ENCODE data around the gene PDF. TPM values are rescaled to one million over a fixed set of nuclear protein-coding genes. Genes with fewer than 3 reads are reported as not detected.

Gene PDF
- total and polyA plus RNA-seq, 2 donors (not counting 1 experiment from before 2014, with no cell fraction given) = 5.5 to 9.6 TPM

DNA sequence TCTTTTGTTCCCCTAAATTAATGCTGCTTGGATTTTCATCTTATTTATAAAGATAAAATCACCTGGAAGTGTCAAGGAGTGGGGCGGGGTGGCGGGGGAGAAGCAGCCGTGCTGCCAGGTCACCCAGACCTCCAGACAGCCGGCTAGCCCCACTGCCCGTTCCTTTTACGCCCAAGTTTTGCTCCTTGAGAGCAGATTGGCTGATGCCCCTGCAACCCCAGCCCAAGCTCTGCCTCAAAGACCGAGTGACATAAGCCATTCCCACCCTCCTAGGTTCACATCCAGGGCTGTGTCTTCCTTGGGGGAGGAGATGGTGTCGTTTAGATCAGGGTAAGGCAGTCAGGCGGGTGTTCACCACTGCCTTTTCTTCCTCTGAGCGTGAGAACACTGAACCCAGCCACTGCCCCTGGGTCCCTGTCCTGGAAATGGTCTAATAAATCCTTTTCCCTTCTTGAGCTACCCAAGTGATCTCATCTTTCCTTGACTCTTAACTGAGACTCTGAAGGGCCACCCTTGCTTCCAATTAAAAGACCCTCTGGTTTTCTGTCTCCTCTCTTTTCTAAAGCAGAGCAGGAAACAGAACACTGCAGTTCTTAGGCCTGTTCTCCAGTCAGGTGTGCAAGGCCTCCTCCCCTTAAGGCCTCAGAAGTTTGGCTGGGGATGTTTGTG lies 5.7 kb downstream of the PDF start:
- Histone ChIP-seq H3K36me3 (replicated peaks in 1 of 2; ENCODE audit: control extremely low read depth in 1 of 2, control insufficient read depth in 1 of 2, extremely low read depth in 1 of 2, insufficient read depth in 2 of 2, low read length in 1 of 2) (peaks cover 1 to 68% of the 10 kb centered on the region in 2 experiments), H3K79me2 (ENCODE audit: control insufficient read depth, insufficient read depth, low read length) (peaks cover 72% of the 10 kb centered on the region), H3K4me2 (replicated peaks; ENCODE audit: low read depth, low read length, poor library complexity, severe bottlenecking) (no peak overlapping the region), H3K4me1 (ENCODE audit: control insufficient read depth in 2 of 2, insufficient read depth in 2 of 2, low read length in 2 of 2) (peaks cover 14 to 24% of the 10 kb centered on the region in 2 donors), H3K9ac (ENCODE audit: low read length) (no peak overlapping the region), H4K20me1 (ENCODE audit: control insufficient read depth, insufficient read depth, low read length, poor library complexity, severe bottlenecking) (peaks cover 75% of the 10 kb centered on the region), H3K27ac (ENCODE audit: low read length in 2 of 2) (no peak overlapping the region), H3K4me3 (ENCODE audit: control extremely low read depth in 1 of 5, extremely low read depth in 1 of 5, insufficient read depth in 1 of 5, low read depth in 2 of 5, low read length in 4 of 5) (no peak overlapping the region), H3K27me3 (replicated peaks in 1 of 4; ENCODE audit: control extremely low read depth in 1 of 4, control insufficient read depth in 3 of 4, insufficient read depth in 4 of 4, low read length in 3 of 4) (no peaks in the 10 kb centered on the region), H2AFZ (ENCODE audit: insufficient read depth, low read depth, low read length, poor library complexity, severe bottlenecking) (no peak overlapping the region), H3K9me3 (ENCODE audit: control extremely low read depth in 1 of 3, control insufficient read depth in 2 of 3, insufficient read depth in 1 of 3, low read length in 2 of 3) (no peaks in the 10 kb centered on the region)
- no peaks in the 10 kb centered on the region for H3K9me3 Mint-ChIP-seq (ENCODE audit: insufficient read depth)
- CTCF ChIA-PET = interaction anchor here (0.9 kb wide), 1 partner anchor 13 kb away, joined by 3 read pairs; no protein-coding TSS in a partner anchor
- H3K4me1 Mint-ChIP-seq = peaks cover 35% of the 10 kb centered on the region
- 95% methylated on average over 7 of the region's 10 CpGs for WGBS (ENCODE audit: insufficient coverage)
- H3K27me3 Mint-ChIP-seq = no peaks in the 10 kb centered on the region
- H3K4me3 Mint-ChIP-seq = no peak overlapping the region
- no peak for TF ChIP-seq EZH2 (IDR thresholded peaks at IDR 0.05; ENCODE audit: borderline replicate concordance, insufficient read depth, low read depth, low read length, poor library complexity, severe bottlenecking)
- TF ChIP-seq, protein P1, sequence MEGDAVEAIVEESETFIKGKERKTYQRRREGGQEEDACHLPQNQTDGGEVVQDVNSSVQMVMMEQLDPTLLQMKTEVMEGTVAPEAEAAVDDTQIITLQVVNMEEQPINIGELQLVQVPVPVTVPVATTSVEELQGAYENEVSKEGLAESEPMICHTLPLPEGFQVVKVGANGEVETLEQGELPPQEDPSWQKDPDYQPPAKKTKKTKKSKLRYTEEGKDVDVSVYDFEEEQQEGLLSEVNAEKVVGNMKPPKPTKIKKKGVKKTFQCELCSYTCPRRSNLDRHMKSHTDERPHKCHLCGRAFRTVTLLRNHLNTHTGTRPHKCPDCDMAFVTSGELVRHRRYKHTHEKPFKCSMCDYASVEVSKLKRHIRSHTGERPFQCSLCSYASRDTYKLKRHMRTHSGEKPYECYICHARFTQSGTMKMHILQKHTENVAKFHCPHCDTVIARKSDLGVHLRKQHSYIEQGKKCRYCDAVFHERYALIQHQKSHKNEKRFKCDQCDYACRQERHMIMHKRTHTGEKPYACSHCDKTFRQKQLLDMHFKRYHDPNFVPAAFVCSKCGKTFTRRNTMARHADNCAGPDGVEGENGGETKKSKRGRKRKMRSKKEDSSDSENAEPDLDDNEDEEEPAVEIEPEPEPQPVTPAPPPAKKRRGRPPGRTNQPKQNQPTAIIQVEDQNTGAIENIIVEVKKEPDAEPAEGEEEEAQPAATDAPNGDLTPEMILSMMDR (IDR thresholded peaks at IDR 0.05) = no peak
- POLR2A ChIA-PET = no interaction called here
- no peak for ATAC-seq (ENCODE audit: low read depth)
- DNase-seq = no peak
- H3K27ac Mint-ChIP-seq = no peak overlapping the region
- intact Hi-C loops (cut with micrococcal nuclease) = no loop called here

DNA sequence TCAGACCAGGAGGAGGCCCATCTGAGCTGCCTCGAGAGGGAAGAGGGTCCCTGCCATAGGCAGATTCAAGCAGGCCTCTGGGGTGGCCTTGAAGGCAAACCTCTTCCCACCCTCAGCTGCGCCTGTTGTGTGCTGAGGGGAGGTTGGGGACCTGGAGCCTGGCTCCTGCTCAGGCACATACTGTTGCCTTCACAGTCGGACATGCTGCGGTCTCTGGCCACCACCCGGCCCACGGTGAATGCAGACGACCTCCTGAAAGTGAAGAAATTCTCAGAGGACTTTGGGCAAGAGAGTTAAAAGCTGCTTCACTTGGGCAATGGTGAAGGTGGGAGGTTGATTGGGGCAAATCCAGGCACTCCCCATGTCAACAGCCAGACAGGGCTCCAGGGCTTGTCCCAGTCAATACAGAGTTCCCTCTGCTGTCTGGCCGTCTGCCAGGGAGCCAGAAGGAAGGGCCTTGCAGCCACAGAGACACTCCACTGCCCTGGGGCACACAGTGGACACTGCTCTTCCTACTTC lies 6.3 kb downstream of the PDF start:
- no peak overlapping the region for H3K27ac Mint-ChIP-seq
- peaks cover 72% of the 10 kb centered on the region for H3K79me2 ChIP-seq (ENCODE audit: control insufficient read depth, insufficient read depth, low read length)
- 90% methylated on average over 7 of the region's 8 CpGs for WGBS (ENCODE audit: insufficient coverage)
- peaks cover 29% of the 10 kb centered on the region for H3K4me1 Mint-ChIP-seq
- CTCF ChIA-PET = interaction anchor here (0.9 kb wide), 1 partner anchor 13 kb away, joined by 3 read pairs; no protein-coding TSS in a partner anchor
- H3K4me2 ChIP-seq (replicated peaks; ENCODE audit: low read depth, low read length, poor library complexity, severe bottlenecking) = no peak overlapping the region
- no peak overlapping the region for H3K4me3 Mint-ChIP-seq
- ATAC-seq (ENCODE audit: low read depth) (no peak), DNase-seq (no peak)
- peaks cover 1 to 74% of the 10 kb centered on the region in 2 experiments for H3K36me3 ChIP-seq (replicated peaks in 1 of 2; ENCODE audit: control extremely low read depth in 1 of 2, control insufficient read depth in 1 of 2, extremely low read depth in 1 of 2, insufficient read depth in 2 of 2, low read length in 1 of 2)
- peaks cover 73% of the 10 kb centered on the region for H4K20me1 ChIP-seq (ENCODE audit: control insufficient read depth, insufficient read depth, low read length, poor library complexity, severe bottlenecking)
- TF ChIP-seq EZH2 (IDR thresholded peaks at IDR 0.05; ENCODE audit: borderline replicate concordance, insufficient read depth, low read depth, low read length, poor library complexity, severe bottlenecking) = no peak
- TF ChIP-seq, protein P1 (IDR thresholded peaks at IDR 0.05) = no peak
- no peaks in the 10 kb centered on the region for H3K9me3 Mint-ChIP-seq (ENCODE audit: insufficient read depth)
- peaks cover 8 to 17% of the 10 kb centered on the region in 2 donors for H3K4me1 ChIP-seq (ENCODE audit: control insufficient read depth in 2 of 2, insufficient read depth in 2 of 2, low read length in 2 of 2)
- H3K27ac ChIP-seq (ENCODE audit: low read length in 2 of 2) = no peak overlapping the region
- POLR2A ChIA-PET = no interaction called here
- H3K9ac ChIP-seq (ENCODE audit: low read length) = no peak overlapping the region
- intact Hi-C loops (cut with micrococcal nuclease) = no loop called here
- H3K27me3 ChIP-seq (replicated peaks in 1 of 4; ENCODE audit: control extremely low read depth in 1 of 4, control insufficient read depth in 3 of 4, insufficient read depth in 4 of 4, low read length in 3 of 4) = no peaks in the 10 kb centered on the region
- H3K4me3 ChIP-seq (ENCODE audit: control extremely low read depth in 1 of 5, extremely low read depth in 1 of 5, insufficient read depth in 1 of 5, low read depth in 2 of 5, low read length in 4 of 5) = no peak overlapping the region
- H3K9me3 ChIP-seq (ENCODE audit: control extremely low read depth in 1 of 3, control insufficient read depth in 2 of 3, insufficient read depth in 1 of 3, low read length in 2 of 3) = no peaks in the 10 kb centered on the region
- no peaks in the 10 kb centered on the region for H3K27me3 Mint-ChIP-seq
- no peak overlapping the region for H2AFZ ChIP-seq (ENCODE audit: insufficient read depth, low read depth, low read length, poor library complexity, severe bottlenecking)

Data from B cell (primary cell).